GOT3 (cell line): ENCODE results near the gene ATP6V0C.

ENCODE experiments used
- DNase-seq: peaks from one replicate; lab custom pipeline; 2025; ENCODE audit warnings: mixed read lengths; lab: John Stamatoyannopoulos, UW

ATP6V0C gene

DNA sequence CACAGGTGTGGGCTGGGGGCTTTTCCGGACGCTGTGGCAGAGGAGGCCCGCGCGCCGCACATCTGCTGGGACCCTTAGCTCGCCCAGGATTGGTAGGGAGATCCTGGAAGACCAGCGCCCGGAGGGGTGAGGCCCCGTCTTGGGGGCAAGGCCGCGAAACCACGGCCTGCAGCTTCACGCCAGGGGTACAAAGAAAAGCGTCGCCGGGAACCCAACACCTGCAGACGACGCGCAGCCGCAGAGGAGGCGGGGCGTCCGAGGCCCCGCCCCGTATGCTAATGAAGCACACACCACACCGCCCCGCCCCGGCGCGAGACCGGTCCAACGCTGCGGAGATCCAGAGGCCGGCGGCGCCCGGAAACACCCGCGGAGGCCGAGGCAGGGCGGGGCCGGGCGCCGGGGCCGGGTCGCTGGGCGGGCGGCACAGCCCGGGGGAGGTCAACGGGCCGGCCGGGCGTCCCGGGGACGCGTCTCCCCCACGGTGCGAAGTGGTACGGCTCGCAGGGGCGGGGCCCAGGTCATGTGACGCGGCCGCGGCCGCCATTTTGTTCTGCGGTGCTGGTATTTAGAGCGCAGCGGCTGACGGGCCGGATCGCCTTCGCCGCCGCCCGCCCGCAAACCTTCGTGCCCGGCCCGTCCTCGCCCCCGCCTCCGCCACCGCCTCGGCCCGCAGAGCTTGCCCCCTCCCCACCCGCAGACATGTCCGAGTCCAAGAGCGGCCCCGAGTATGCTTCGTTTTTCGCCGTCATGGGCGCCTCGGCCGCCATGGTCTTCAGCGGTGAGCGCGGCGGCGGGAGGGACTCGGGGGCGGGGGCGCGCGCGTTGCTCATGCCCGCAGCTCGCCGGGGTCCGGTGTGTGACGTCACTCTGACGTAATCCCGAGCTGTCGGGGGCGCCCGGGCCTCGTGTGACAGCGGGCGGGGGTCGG is at the start of gene ATP6V0C:
Gene ATP6V0C (plus strand): TSS at position 548 of the 928 bp plus-strand sequence. CDS start 152 bp downstream, at position 700.
- DNase-seq: peak; percentile 69

DNA sequence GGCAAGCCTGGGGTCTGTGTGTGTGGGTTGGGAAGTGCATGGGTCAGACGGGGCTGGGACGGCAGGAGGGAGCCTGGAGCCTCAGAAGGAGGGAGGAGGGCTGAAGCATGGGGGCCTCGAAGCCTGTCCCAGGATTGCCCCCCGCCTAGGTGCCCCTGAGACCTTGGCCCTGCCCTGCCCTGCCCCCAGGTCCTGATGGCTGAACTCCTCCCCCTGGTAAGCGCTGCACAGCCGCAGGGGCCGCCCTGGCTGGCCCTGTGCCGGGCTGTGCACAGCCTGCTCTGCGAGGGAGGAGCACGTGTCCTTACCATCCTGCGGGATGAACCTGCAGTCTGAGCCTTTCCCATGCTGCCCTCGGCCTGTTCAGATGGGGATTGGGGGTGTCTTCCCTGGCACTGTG is 49.4 kb upstream of the ATP6V0C start:
- DNase-seq: no peak

DNA sequence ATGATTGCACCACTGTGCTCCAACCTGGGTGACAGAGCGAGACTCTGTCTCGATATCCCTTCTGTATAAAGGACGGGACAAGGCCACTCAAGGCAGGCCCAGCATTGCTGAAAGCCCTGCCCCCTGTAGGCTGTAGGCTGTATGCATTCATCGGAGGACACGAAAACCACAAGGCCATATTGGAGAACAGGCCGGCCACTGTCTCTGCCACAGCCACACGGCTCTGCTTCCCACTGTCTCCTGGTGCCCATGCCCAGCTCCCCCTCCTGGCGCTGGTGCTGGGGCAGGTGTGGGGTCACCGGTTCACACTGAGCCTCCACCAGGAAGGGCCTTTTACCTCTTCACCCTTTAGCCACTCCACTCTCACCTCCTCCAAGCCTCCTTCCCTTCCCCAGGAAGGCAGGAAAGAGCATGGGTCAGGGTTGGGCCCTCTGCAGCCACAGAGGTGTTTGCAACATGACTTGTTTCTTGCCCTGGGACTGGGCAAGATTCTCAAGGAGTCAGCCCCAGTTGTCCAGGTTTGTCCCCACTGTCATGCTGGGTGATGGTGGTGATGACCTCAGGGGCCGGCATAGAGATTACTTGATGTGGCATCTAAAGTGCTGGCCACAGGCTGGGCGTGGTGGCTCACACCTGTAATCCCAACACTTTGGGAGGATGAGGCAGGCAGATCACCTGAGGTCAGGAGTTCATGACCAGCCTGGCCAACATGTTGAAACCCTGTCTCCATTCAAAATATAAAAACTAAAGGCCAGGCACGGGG is 47.9 kb upstream of the ATP6V0C start:
- DNase-seq: no peak

DNA sequence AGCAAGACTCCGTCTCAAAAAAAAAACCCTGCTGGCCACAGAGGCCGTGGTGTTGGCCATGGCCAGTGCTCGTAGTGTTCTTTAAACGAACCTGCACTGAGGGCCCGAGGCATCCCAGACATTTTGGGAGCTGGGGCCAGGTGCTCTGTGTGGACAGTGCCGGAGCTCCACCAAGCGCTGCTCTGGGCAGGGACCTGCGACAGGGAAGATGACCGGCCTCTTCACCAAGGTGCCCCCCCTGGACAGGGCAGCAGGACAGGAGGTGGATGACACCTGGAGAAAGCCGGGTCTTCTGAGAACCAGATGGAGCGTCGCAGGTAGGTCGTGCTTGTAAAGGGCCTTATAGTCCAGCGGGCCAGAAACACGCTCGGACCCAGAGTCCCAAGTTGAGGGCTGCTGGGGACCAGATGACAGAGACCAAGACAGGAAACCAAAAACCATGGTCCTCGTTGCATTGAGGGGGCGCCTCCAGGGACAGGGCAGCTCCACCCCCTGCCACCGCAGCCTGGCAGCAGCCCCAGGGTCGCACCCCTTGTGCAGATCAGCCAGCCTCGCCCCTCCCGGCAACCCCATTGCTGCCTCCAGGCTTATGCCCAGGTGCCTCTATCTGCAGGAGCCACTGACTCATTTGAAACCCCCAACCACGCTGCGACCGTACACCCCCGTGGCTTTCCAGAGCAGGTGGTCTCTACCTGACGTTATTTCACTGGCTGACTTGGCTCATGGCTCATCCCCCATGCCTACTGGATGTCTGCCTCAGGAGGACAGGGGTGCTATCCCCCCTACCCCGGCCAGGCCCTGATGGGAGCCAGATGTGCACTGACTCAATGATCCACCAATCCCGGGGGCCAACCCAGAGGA is 46.9 kb upstream of the ATP6V0C start:
- no peak for DNase-seq

DNA sequence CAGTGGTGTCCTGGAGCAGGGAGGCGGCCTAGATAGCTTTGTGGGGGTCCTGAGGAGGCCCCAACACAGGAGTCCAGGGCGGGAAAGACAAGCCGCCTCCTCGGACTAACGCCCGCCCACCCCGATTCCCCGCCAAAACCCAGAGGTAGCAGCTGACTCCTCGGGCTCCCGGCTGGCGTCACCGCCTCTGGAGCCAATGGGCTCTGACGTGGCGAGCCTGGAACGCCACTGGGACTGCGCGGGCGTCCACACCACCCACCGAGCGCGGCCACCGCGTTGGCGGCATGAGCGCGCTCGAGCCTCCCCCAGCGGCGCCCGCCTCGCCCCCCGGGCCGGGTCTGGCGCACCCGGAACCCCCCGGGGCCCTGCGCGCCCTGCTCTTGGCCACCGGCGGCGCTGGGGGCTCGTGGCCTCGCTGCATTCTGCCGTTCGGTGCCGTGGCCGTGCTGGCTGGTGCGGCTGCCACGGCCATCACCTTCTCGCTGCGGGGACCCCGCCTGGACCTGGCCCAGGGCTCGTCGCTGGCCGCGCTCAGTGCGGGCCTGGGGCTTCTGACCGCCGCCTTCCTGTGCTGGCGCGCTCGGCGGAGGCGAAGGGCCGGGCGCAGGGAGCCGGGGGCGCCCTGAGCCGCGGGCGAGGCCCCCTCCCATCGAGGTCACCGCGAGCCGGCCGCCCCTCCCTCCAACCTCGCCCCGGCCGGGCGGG is 46.1 kb upstream of the ATP6V0C start:
- no peak for DNase-seq

DNA sequence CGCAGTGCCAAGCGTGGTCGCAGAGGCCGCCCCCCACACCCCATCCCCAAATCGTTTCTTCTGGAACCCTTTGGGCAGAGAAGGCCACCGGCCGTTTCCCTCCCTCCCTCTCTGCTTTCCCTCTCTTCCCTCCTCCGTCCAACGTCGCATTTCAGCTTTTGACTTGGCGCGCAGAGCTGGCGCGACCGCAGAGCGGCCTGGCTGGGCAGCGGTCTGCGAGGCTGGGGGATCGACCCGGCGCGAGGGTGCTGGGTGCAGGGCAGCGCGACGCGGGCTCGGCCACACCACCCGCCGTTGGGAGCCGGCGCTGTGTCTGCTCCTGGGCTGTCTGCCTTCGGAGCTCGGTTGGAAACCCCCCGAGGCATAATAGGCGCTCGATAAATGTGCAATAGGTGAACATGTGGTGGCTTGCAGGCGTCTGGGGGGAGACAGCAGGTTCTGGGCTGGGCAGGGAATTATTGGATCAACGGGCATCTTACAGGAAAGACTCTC is 45.5 kb upstream of the ATP6V0C start:
- no peak for DNase-seq

DNA sequence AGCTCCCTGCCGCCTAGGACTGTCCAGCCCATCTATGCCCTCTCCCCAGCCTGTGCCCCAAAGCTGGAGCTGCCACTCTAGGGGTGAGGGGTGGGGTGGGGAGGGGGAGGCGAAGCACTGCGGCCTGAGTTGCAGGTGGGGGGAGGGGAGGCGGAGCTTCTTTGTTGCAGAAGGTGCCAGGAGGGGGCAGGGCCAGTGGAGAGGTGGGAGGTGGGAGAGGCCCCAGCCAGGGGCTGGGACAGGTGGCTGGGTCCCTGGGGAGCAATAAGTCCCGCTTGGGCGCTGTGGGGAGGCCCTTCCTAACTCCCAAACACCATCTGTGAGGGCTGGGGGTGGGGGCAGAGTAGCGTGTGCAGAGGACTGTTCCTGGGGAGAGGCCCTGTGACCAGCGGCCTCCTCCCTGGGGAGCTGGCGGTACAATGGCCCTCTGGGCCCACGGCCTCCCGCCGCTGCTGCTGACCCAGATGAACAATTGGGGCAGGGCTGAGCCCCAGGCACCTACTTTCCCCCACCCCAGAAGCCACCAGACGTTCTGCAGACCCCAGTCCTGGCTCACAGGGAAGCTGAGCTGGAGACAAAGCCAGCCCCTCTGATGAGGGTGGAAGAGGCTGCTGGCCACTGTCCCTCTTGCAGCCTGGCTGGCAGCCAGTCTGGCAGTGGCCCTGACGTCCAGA is 44.9 kb upstream of the ATP6V0C start:
- no peak for DNase-seq

DNA sequence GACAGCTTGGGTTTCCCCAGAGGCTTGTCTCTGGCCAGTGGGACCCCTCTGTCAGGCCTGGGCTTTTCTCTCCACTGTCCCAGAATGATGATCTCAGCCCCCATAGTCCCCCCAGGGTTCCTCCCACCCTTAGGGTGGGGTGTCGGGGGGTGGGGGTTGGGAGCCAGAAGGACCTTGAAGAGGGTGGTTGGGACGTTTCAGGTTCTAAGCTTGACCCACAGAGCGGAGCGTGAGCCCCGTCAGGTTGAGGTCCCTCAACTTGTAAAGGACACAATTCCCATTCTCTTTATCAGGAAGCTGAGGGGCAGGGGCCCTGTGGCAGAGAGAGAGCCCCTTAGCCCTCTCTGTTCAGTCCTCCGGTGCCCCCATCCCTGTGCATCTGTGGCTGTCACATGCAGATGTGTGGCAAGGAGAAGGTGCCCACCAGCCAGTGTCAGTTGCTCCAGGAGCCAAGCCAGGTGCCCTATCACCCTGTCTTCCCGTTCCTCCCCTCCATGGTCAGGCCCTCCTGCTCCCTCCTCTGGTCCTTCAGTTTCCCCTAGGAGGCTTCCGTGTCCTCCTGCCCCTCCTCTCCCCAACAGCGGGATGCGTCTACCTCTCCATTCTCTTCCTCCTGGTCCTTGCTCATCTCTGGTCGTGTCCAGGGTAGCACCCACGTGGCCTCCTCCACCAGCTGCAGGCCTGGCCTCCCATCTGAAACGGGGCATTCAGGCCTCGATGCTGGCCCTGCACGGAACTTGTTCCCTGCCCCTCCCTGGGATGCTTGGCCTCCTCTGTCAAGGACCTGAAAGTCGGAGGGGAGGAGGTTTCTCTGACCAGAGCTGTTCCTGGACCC is 44.1 kb upstream of the ATP6V0C start:
- no peak for DNase-seq

DNA sequence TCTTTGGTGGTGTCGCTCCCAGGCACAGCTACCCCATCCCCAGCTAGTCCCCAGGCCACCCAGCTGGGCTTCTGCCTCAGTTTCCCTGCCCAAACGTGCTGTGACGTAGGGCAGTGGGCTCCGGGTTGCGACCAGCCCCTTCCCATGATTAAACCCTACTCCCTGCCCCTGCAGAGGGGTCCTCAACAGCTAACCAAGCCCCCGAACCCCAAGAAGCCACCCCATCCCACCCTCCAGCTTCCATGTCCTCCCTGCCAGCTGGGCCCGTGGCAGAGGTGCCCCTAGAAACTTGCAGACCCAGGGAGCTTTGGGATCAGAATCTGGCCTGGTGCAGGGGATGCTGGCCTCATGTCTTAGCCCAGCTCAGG is 43.5 kb upstream of the ATP6V0C start:
- no peak for DNase-seq

DNA sequence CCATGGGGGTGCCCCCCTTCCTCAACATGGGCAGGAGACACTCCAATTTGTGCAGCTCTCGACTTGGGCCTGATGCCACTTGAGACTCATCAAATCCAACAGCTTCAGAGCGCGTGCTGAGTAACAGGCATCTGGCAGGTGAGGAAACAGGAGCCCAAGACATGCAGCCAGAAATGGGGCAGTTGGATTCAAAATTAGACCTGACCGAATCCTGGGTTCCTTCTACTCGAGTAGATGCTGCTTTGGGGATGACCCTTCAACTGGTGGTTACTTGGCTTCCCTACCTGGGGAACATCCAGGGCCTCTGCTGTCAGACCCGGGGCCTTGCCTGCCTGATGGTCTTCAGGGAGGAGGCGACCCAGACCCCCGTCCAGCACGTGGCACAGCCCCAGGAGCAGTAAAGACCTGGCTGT is 43.1 kb upstream of the ATP6V0C start:
- DNase-seq: no peak

DNA sequence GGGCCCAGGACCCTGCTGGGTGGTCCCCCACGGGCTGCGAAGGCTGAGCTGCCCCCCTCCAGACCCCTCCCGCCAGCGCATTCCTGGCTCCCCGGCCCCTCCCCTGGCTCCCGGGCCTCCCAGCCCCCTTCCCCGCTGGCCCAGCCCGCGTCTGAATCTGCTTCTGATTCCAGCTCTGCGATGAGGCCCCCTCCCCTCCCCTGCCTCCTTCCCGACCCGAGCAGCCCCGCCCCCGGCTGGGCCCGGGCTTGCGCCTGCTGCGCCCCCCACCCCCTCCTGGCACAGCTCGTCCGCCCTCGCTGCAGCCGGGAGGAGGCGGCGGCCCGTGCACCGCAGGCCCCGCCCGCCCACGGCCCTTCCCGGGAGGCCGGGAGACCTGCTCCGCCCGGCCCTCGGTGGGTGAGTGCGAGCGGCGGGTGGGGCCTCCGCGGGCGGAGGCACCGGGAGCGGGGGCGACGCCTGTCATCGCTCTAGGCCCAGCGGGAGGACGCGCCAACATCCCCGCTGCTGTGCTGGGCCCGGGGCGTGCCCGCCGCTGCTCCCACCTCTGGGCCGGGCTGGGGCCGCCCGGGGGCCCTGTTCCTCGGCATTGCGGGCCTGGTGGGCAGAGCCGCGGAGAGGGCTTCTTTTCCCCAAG is 42.6 kb upstream of the ATP6V0C start, which contains the start of gene NTN3:
Gene NTN3 (plus strand): TSS at position 282 of the 637 bp plus-strand sequence. CDS start 405 bp downstream, outside the sequence.
- DNase-seq: no peak

DNA sequence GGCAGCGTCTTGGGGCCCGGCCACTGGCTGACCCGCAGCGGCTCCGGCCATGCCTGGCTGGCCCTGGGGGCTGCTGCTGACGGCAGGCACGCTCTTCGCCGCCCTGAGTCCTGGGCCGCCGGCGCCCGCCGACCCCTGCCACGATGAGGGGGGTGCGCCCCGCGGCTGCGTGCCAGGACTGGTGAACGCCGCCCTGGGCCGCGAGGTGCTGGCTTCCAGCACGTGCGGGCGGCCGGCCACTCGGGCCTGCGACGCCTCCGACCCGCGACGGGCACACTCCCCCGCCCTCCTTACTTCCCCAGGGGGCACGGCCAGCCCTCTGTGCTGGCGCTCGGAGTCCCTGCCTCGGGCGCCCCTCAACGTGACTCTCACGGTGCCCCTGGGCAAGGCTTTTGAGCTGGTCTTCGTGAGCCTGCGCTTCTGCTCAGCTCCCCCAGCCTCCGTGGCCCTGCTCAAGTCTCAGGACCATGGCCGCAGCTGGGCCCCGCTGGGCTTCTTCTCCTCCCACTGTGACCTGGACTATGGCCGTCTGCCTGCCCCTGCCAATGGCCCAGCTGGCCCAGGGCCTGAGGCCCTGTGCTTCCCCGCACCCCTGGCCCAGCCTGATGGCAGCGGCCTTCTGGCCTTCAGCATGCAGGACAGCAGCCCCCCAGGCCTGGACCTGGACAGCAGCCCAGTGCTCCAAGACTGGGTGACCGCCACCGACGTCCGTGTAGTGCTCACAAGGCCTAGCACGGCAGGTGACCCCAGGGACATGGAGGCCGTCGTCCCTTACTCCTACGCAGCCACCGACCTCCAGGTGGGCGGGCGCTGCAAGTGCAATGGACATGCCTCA is 41.9 kb upstream of the ATP6V0C start:
- DNase-seq: no peak

DNA sequence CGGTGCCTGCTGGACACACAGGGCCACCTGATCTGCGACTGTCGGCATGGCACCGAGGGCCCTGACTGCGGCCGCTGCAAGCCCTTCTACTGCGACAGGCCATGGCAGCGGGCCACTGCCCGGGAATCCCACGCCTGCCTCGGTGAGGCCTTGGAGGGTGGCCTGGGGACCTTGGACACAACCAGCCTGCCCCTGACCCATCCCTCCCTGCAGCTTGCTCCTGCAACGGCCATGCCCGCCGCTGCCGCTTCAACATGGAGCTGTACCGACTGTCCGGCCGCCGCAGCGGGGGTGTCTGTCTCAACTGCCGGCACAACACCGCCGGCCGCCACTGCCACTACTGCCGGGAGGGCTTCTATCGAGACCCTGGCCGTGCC is 41.3 kb upstream of the ATP6V0C start:
- DNase-seq: no peak

DNA sequence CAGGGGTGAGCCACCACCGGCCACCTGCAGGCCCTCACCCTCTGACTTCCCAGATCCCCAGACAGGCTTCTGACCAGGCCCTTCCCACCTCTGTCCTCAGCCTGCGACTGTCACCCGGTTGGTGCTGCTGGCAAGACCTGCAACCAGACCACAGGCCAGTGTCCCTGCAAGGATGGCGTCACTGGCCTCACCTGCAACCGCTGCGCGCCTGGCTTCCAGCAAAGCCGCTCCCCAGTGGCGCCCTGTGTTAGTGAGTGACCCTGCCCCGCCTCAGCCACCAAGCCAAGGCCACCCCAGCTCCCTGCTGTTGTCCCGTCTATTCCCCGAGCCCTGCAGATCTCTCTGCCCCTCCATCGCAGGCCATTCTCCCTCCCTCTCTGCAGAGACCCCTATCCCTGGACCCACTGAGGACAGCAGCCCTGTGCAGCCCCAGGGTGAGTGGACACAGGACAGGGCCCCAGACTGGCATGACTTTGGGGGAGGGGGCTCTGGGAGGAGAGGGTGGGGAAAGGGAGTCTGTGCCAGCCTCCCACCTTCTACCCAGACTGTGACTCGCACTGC is 40.8 kb upstream of the ATP6V0C start:
- DNase-seq: no peak

DNA sequence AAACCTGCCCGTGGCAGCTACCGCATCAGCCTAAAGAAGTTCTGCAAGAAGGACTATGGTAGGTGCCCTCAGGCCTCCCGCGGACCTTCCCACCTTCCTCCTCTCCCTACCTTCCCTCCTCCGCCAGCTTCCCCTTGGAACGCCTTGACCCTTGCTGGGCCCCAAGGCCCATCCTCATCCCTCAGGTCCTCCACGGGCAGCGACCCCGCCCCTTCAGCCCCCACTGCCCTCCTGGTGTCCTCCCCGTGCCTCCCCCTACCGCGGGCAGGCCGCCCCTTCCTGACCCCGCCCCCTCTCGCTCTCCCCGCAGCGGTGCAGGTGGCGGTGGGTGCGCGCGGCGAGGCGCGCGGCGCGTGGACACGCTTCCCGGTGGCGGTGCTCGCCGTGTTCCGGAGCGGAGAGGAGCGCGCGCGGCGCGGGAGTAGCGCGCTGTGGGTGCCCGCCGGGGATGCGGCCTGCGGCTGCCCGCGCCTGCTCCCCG is 40.3 kb upstream of the ATP6V0C start:
- DNase-seq: no peak

DNA sequence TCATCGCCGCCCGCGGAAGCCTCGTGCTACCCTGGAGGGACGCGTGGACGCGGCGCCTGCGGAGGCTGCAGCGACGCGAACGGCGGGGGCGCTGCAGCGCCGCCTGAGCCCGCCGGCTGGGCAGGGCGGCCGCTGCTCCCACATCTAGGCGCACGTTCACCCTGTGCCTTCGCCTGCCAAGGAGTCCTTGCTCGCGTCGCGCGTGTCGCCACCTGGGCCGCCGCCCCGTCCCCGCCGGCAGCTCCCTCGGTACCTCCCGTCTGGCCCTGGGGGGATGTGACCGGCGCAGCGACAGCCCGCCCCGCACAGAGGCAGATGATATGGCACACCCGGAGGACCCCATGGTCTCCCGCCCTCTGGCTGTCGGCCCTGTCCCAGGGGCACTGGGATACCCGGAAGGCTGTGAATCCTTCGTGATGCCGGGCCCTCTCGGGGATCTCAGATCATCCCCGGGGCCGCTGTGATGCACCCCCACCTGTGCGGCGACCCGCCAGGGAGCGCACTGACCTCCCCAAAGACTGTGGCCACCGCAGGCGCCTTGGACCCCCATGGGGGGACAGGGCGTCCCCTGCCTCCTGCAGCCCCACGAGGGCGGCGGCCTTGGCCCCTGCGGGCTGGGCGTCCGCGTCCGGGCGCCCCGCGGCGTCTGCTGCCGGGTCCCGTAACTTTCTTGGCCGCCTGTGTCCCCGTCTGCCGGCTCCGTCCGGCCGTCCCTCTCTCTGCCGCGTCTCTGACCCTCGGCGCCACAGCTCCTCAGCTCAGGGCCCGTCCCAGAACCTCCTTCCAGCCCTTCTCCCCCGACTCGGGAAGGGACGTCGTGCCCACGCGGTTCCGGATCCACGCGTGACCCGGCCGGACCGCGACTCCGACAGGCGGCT is 39.5 kb upstream of the ATP6V0C start:
- DNase-seq: no peak

DNA sequence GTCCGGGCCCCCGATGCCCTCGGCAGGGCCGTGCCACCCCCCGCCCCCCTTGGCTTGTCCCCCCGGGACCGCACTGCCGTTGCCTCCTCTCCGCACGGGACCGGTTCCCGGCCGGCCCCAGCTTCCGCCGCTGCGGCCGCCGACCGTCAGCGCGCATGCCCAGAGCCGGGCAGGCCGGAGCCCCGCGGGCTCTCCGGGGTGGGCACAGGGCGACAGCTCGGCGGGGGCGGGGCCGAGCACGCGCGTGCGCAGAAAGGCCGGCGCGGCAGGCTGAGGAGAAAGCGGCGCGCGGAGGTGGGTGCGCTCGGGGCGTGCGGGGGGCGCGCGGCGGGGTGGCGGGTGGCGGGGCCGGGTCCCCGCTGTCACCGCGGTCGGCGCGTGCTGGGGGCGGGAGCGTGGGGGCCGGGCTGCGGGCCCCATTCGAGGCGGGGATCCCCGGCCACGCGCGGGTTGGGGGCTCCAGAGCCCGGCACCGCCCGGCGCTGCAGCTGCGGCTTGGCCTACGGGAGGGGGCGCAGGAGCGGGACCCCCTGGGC is 38.8 kb upstream of the ATP6V0C start, which contains the start of gene TBC1D24:
Gene TBC1D24 (plus strand): TSS at position 251 of the 536 bp plus-strand sequence. CDS start 21,022 bp downstream, outside the sequence.
- peak; percentile 68 for DNase-seq
